Activated CD8-positive, alpha-beta memory T cell treated with anti-CD3 and anti-CD28 coated beads for 48 hours (primary cell): Measurements from ENCODE around the gene RAB19.
"Not testable (repeated sequence)": the region's sequence is repeated elsewhere in the genome, so short reads cannot be mapped to it uniquely, and the experiment has no call there.

Experiments used
- DNase-seq, 3 experiments: peaks; one replicate each; pipeline ENCODE4 v3.0.0-alpha.2; 2020; ENCODE audit warnings: low read depth in 2 of 3, low spot score in 2 of 3

Gene RAB19

GRCh38 chr7:140400381-140400780 is 3.5 kb upstream of the RAB19 start:
- no peak for DNase-seq

GRCh38 chr7:140402178-140402835 is 1.6 kb upstream of the RAB19 start:
- DNase-seq: no peak

GRCh38 chr7:140404565-140405065 is 757 bp downstream of the RAB19 start:
- no peak for DNase-seq

- DNase-seq: no peak
Observed at GRCh38 chr7:140415361-140415760, 11.5 kb downstream of the RAB19 start.

GRCh38 chr7:140415816-140416215 is 12.0 kb downstream of the RAB19 start:
- DNase-seq: not testable (repeated sequence)

GRCh38 chr7:140416560-140416959 is 12.7 kb downstream of the RAB19 start:
- no peak for DNase-seq

GRCh38 chr7:140417456-140418155 is 13.7 kb downstream of the RAB19 start:
- DNase-seq: no peak

GRCh38 chr7:140418156-140418472 is 14.3 kb downstream of the RAB19 start:
- not testable (repeated sequence) for DNase-seq

GRCh38 chr7:140418653-140419052 is 14.8 kb downstream of the RAB19 start:
- no peak for DNase-seq

- no peak for DNase-seq
Observed at GRCh38 chr7:140421521-140421920, 17.7 kb downstream of the RAB19 start.

GRCh38 chr7:140423501-140423900 is 19.6 kb downstream of the RAB19 start:
- no peak for DNase-seq

- no peak for DNase-seq
Observed at GRCh38 chr7:140425718-140426117, 21.9 kb downstream of the RAB19 start.

GRCh38 chr7:140426130-140426529 is 22.3 kb downstream of the RAB19 start:
- no peak for DNase-seq

- DNase-seq: no peak
Observed at GRCh38 chr7:140433396-140433795, 29.5 kb downstream of the RAB19 start.

- DNase-seq: no peak
Observed at GRCh38 chr7:140435252-140435895, 31.5 kb downstream of the RAB19 start.

GRCh38 chr7:140439359-140439758 is 35.5 kb downstream of the RAB19 start:
- DNase-seq: no peak

GRCh38 chr7:140440593-140440992 is 36.7 kb downstream of the RAB19 start:
- no peak for DNase-seq

- DNase-seq: no peak
Observed at GRCh38 chr7:140441519-140441918, 37.7 kb downstream of the RAB19 start.

- no peak for DNase-seq
Observed at GRCh38 chr7:140446467-140446866, 42.6 kb downstream of the RAB19 start.

GRCh38 chr7:140447841-140448240 is 44.0 kb downstream of the RAB19 start:
- no peak for DNase-seq

- no peak for DNase-seq
Observed at GRCh38 chr7:140448781-140449480, 45.1 kb downstream of the RAB19 start.

- DNase-seq: no peak
Observed at GRCh38 chr7:140451716-140452115, 47.9 kb downstream of the RAB19 start.
